ENCODE results near the gene COL4A1. TPM values are rescaled to one million over a fixed set of nuclear protein-coding genes. Genes with fewer than 3 reads are reported as not detected.

COL4A1 gene
- polyA plus RNA-seq, 2 of the 4 experiments (the other 2 are of a cell fraction), result 23.8 to 71.3 TPM

GRCh38 chr13:110131424-110131823 lies 175.5 kb downstream of the COL4A1 start:
- no peak overlapping the region for H3K4me3 ChIP-seq
- TF ChIP-seq RFX5 (IDR thresholded peaks at IDR 0.05), result no peak
- TF ChIP-seq JUNB (IDR thresholded peaks at IDR 0.05), result no peak
- TF ChIP-seq SMC3 (IDR thresholded peaks at IDR 0.05), result no peak
- no peak for TF ChIP-seq USF2 (IDR thresholded peaks at IDR 0.05)
- TF ChIP-seq ATOH8 (CRISPR knock-in tag; IDR thresholded peaks at IDR 0.05; ENCODE audit: low read depth), result no peak
- no peak for TF ChIP-seq CEBPB (IDR thresholded peaks at IDR 0.05)
- no peak for TF ChIP-seq GATA3 (IDR thresholded peaks at IDR 0.05; ENCODE audit: borderline replicate concordance)
- TF ChIP-seq FOXS1 (CRISPR knock-in tag; IDR thresholded peaks at IDR 0.05), result no peak
- H3K4me1 ChIP-seq, result peaks cover 19% of the 10 kb centered on the region
- ChIA-PET POLR2A (no interaction called here), CTCF (interaction anchor here (0.6 to 1.7 kb wide), 4 partner anchors 8 to 1170 kb away, joined by 3 to 6 read pairs (median 4); no protein-coding TSS in a partner anchor)
- DNase-seq (ENCODE audit: low read depth in 1 of 2, low spot score in 1 of 2), result no peak
- H3K4me2 ChIP-seq, result no peak overlapping the region
- no peaks in the 10 kb centered on the region for H3K9me3 ChIP-seq
- 76% methylated on average over 11 of the region's 11 CpGs for WGBS (ENCODE audit: missing lambda C conversion rate)
- H3K27ac ChIP-seq, result no peak overlapping the region
- no peak for ATAC-seq
- FAIRE-seq, result no peak

- ChIA-PET CTCF (interaction anchor here (0.9 kb wide), 1 partner anchor 14 kb away, joined by 3 read pairs; no protein-coding TSS in a partner anchor), POLR2A (no interaction called here)
- Histone ChIP-seq H3K4me3 (no peak overlapping the region), H3K4me1 (peaks cover 28% of the 10 kb centered on the region), H3K4me2 (no peak overlapping the region), H3K9me3 (no peaks in the 10 kb centered on the region), H3K27ac (no peak overlapping the region)
- 81% methylated on average over 3 of the region's 3 CpGs for WGBS (ENCODE audit: missing lambda C conversion rate)
- FAIRE-seq (no peak), ATAC-seq (no peak), DNase-seq (ENCODE audit: low read depth in 1 of 2, low spot score in 1 of 2) (no peak)
- no peak for TF ChIP-seq HOXB5 (CRISPR knock-in tag; IDR thresholded peaks at IDR 0.05)
Observed at GRCh38 chr13:110130431-110130830, 176.5 kb downstream of the COL4A1 start.

GRCh38 chr13:110129539-110130186 lies 177.3 kb downstream of the COL4A1 start:
- Histone ChIP-seq H3K9me3 (no peaks in the 10 kb centered on the region), H3K4me1 (peaks cover 28% of the 10 kb centered on the region), H3K4me3 (no peak overlapping the region), H3K4me2 (no peak overlapping the region), H3K27ac (no peak overlapping the region; a peak in 1 of 6 replicates)
- POLR2A ChIA-PET, result no interaction called here
- 69% methylated on average over 7 of the region's 14 CpGs for WGBS (ENCODE audit: missing lambda C conversion rate)
- CTCF ChIA-PET, result interaction anchor here (1.1 kb wide), 1 partner anchor 9 kb away, joined by 3 read pairs; no protein-coding TSS in a partner anchor
- FAIRE-seq, result no peak
- TF ChIP-seq MYC (IDR thresholded peaks at IDR 0.05; ENCODE audit: borderline replicate concordance, low read length) (no peak), USF2 (IDR thresholded peaks at IDR 0.05) (no peak), CBX8 (IDR thresholded peaks at IDR 0.05) (no peak), GATA3 (IDR thresholded peaks at IDR 0.05; ENCODE audit: borderline replicate concordance) (no peak), CTCF (IDR thresholded peaks at IDR 0.05) (no peak), MAFK (IDR thresholded peaks at IDR 0.05; ENCODE audit: partially characterized antibody) (no peak), RAD21 (conservative IDR thresholded peaks at IDR 0.05 in 1 of 2, IDR thresholded peaks at IDR 0.05 in 1 of 2) (no peak), FOXS1 (CRISPR knock-in tag; IDR thresholded peaks at IDR 0.05) (no peak)
- DNase-seq (ENCODE audit: low read depth in 1 of 2, low spot score in 1 of 2), result no peak
- ATAC-seq, result no peak

- TF ChIP-seq HES2 (IDR thresholded peaks at IDR 0.05) (no peak), MYC (IDR thresholded peaks at IDR 0.05; ENCODE audit: borderline replicate concordance, low read length) (no peak), HOXA7 (CRISPR knock-in tag; IDR thresholded peaks at IDR 0.05) (no peak), NR3C1 (IDR thresholded peaks at IDR 0.05) (no peak), ATOH8 (CRISPR knock-in tag; IDR thresholded peaks at IDR 0.05; ENCODE audit: low read depth) (no peak), RAD21 (conservative IDR thresholded peaks at IDR 0.05 in 1 of 2, IDR thresholded peaks at IDR 0.05 in 1 of 2) (no peak), KDM1A (IDR thresholded peaks at IDR 0.05; ENCODE audit: low read depth) (no peak), RNF2 (IDR thresholded peaks at IDR 0.05; ENCODE audit: borderline replicate concordance, low read depth) (no peak), HOXB13 (CRISPR knock-in tag; IDR thresholded peaks at IDR 0.05; ENCODE audit: low read depth) (no peak)
- ChIA-PET POLR2A (no interaction called here), CTCF (interaction anchor here (1.1 to 1.5 kb wide), 2 partner anchors 9 to 13 kb away, joined by 3 to 4 read pairs; no protein-coding TSS in a partner anchor)
- WGBS (ENCODE audit: missing lambda C conversion rate), result 90% methylated on average over 17 of the region's 17 CpGs
- no peak overlapping the region for H3K27ac ChIP-seq
- no peak overlapping the region for H3K4me2 ChIP-seq
- FAIRE-seq (no peak), ATAC-seq (no peak), DNase-seq (ENCODE audit: low read depth in 1 of 2, low spot score in 1 of 2) (no peak)
- H3K9me3 ChIP-seq, result no peaks in the 10 kb centered on the region
- peaks cover 28% of the 10 kb centered on the region for H3K4me1 ChIP-seq
- H3K4me3 ChIP-seq, result no peak overlapping the region
Observed at GRCh38 chr13:110129076-110129475, 177.9 kb downstream of the COL4A1 start.

All from A549 (cell line).